GM20000 (cell line): ENCODE data around the gene ADGRG1.

Experiments used
- DNase-seq: peaks from one replicate; pipeline ENCODE4 v3.0.0; 2012; ENCODE audit warnings: low spot score
- CTCF ChIP-seq: IDR thresholded peaks from 2 replicates; pipeline ENCODE4 v1.5.1; 2012; ENCODE audit warnings: mild to moderate bottlenecking, control low read depth; ENCODE audit errors: extremely low read depth, missing control alignments

ADGRG1 gene

GRCh38 chr16:57676553-57677085, 48.2 kb downstream of the ADGRG1 start:
- no peak for TF ChIP-seq CTCF

GRCh38 chr16:57677622-57678369, 49.4 kb downstream of the ADGRG1 start:
- DNase-seq = no peak
- TF ChIP-seq CTCF = no peak

More at GRCh38 chr16:57676553-57677085, 48.2 kb downstream of the ADGRG1 start:
- no peak for DNase-seq

GRCh38 chr16:57679016-57679415, 50.6 kb downstream of the ADGRG1 start:
- no peak for DNase-seq
- TF ChIP-seq CTCF = no peak

- DNase-seq = no peak
- no peak for TF ChIP-seq CTCF
Measured at GRCh38 chr16:57679767-57680482, 51.5 kb downstream of the ADGRG1 start.

GRCh38 chr16:57680842-57681375, 52.5 kb downstream of the ADGRG1 start:
- TF ChIP-seq CTCF = no peak
- no peak for DNase-seq

GRCh38 chr16:57681950-57682728, 53.7 kb downstream of the ADGRG1 start:
- DNase-seq = no peak
- no peak for TF ChIP-seq CTCF
